SK-N-SH treated with all-trans-retinoic acid at 6 μM for 48 hours (cell line): ENCODE measurements around the gene EDAR.
A peak's percentile ranks its signal among the peaks of the same experiment; 100 is the strongest.

Source experiments
- ATAC-seq: fragments of 200-7000 bp; cut with Tn5 transposase; 3 replicates; pipeline ENCODE4 v1.9.1; 2020; ENCODE audit warnings: mild to moderate bottlenecking, moderate library complexity
- ARNTL ChIP-seq: fragments of 450-650 bp; formaldehyde crosslinking; IDR thresholded peaks from 2 replicates; pipeline ENCODE4 v1.5.0; 2020; ENCODE audit warnings: low read depth, mild to moderate bottlenecking, moderate library complexity, borderline replicate concordance
- BACH2 ChIP-seq: fragments of 250-450 bp; sonication (Bioruptor Pico); IDR thresholded peaks from 2 replicates; pipeline ENCODE4 v1.9.0; 2021; ENCODE audit warnings: mild to moderate bottlenecking, borderline replicate concordance
- CSDC2 ChIP-seq: fragments of 250-450 bp; sonication (Bioruptor Pico); IDR thresholded peaks from 2 replicates; pipeline ENCODE4 v1.5.0; 2020; ENCODE audit warnings: mild to moderate bottlenecking, moderate library complexity
- ESRRG ChIP-seq: fragments of 250-450 bp; sonication (Bioruptor Pico); IDR thresholded peaks from 2 replicates; pipeline ENCODE4 v1.6.1; 2021; ENCODE audit warnings: mild to moderate bottlenecking
- GLIS3 ChIP-seq: fragments of 250-450 bp; sonication (Bioruptor Pico); IDR thresholded peaks from 2 replicates; pipeline ENCODE4 v1.5.0; 2020; ENCODE audit warnings: mild to moderate bottlenecking, moderate library complexity
- ISL1 ChIP-seq: fragments of 250-450 bp; sonication (Bioruptor Pico); IDR thresholded peaks from 2 replicates; pipeline ENCODE4 v2.1.2; 2022; ENCODE audit warnings: mild to moderate bottlenecking, moderate library complexity
- OSR1 ChIP-seq: fragments of 250-450 bp; sonication (Bioruptor Pico); IDR thresholded peaks from 2 replicates; pipeline ENCODE4 v1.8.0; 2022; ENCODE audit warnings: moderate library complexity, mild to moderate bottlenecking, inconsistent platforms
- PATZ1 ChIP-seq: fragments of 250-450 bp; sonication (Bioruptor Pico); IDR thresholded peaks from 2 replicates; pipeline ENCODE4 v1.8.0; 2020; ENCODE audit warnings: mild to moderate bottlenecking, moderate library complexity, borderline replicate concordance
- PPARA ChIP-seq: fragments of 250-450 bp; sonication (Bioruptor Pico); IDR thresholded peaks from 2 replicates; pipeline ENCODE4 v1.5.0; 2020; ENCODE audit warnings: mild to moderate bottlenecking, borderline replicate concordance
- RARB ChIP-seq: fragments of 250-450 bp; sonication (Bioruptor Pico); IDR thresholded peaks from 2 replicates; pipeline ENCODE4 v1.8.0; 2021; ENCODE audit warnings: mild to moderate bottlenecking, moderate library complexity
- SNAI2 ChIP-seq: fragments of 250-450 bp; sonication (Bioruptor Pico); IDR thresholded peaks from 2 replicates; pipeline ENCODE4 v1.5.0; 2020; ENCODE audit warnings: mild to moderate bottlenecking, moderate library complexity
- TCF4 ChIP-seq: fragments of 250-450 bp; sonication (Bioruptor Pico); IDR thresholded peaks from 2 replicates; pipeline ENCODE4 v1.8.0; 2021; ENCODE audit warnings: mild to moderate bottlenecking, moderate library complexity, borderline replicate concordance
- TOX ChIP-seq: fragments of 250-450 bp; sonication (Bioruptor Pico); IDR thresholded peaks from 2 replicates; pipeline ENCODE4 v1.8.0; 2021; ENCODE audit warnings: mild to moderate bottlenecking, moderate library complexity, borderline replicate concordance
- TSHZ2 ChIP-seq: fragments of 250-450 bp; sonication (Bioruptor Pico); IDR thresholded peaks from 2 replicates; pipeline ENCODE4 v1.5.0; 2020; ENCODE audit warnings: mild to moderate bottlenecking, moderate library complexity
- ZC3H10 ChIP-seq: fragments of 250-450 bp; sonication (Bioruptor Pico); IDR thresholded peaks from 2 replicates; pipeline ENCODE4 v1.5.1; 2021; ENCODE audit warnings: mild to moderate bottlenecking, moderate library complexity
- ZFP3 ChIP-seq: fragments of 250-450 bp; sonication (Bioruptor Pico); IDR thresholded peaks from 2 replicates; pipeline ENCODE4 v1.5.0; 2020; ENCODE audit warnings: mild to moderate bottlenecking, moderate library complexity
- ZFP30 ChIP-seq: fragments of 450-650 bp; formaldehyde crosslinking; IDR thresholded peaks from 2 replicates; pipeline ENCODE4 v1.5.0; 2022; ENCODE audit warnings: mild to moderate bottlenecking, moderate library complexity
- ZNF565 ChIP-seq: fragments of 450-650 bp; formaldehyde crosslinking; conservative IDR thresholded peaks from 2 replicates; pipeline ENCODE4 v1.5.0; 2020; ENCODE audit warnings: low read depth, mild to moderate bottlenecking, moderate library complexity
- ZNF70 ChIP-seq: fragments of 450-650 bp; formaldehyde crosslinking; IDR thresholded peaks from 2 replicates; pipeline ENCODE4 v1.5.0; 2020; ENCODE audit warnings: mild to moderate bottlenecking, moderate library complexity
- ZNF8 ChIP-seq: fragments of 450-650 bp; formaldehyde crosslinking; IDR thresholded peaks from 2 replicates; pipeline ENCODE4 v1.5.0; 2020; ENCODE audit warnings: mild to moderate bottlenecking, moderate library complexity
- TF ChIP-seq, protein P1 (sequence below): fragments of 250-450 bp; sonication (Bioruptor Pico); IDR thresholded peaks from 2 replicates; pipeline ENCODE4 v1.5.1; 2021; ENCODE audit warnings: mild to moderate bottlenecking, moderate library complexity
- TF ChIP-seq, protein P2 (sequence below): fragments of 250-450 bp; sonication (Bioruptor Pico); IDR thresholded peaks from 2 replicates; pipeline ENCODE4 v1.8.0; 2021; ENCODE audit warnings: low read depth, mild to moderate bottlenecking, moderate library complexity, borderline replicate concordance

Gene EDAR

DNA sequence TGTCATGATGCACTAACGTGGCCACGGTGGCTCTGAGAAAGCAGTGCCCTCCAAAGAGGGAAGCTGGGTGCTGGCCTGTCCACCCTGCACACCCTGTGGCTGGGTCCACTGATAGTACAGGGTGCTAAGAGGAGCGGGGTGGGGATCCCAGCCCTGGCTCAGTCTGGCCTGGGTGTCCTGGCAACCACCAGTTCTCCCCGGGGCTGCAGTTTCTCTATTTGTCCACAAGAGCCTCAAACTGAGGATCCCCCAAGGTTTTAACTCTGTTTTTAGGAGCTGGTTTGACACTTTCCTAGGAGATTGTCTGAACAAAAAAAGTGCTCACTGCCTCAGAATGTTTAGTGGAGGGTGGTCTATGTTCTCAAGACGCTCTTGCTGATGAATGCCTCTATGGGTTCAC is 29.0 kb downstream of the EDAR start:
- TF ChIP-seq GLIS3 (CRISPR knock-in tag) (no peak), ARNTL (no peak), RARB (no peak), ZNF8 (CRISPR knock-in tag) (no peak), ISL1 (CRISPR knock-in tag) (no peak)
- TF ChIP-seq, protein P1, sequence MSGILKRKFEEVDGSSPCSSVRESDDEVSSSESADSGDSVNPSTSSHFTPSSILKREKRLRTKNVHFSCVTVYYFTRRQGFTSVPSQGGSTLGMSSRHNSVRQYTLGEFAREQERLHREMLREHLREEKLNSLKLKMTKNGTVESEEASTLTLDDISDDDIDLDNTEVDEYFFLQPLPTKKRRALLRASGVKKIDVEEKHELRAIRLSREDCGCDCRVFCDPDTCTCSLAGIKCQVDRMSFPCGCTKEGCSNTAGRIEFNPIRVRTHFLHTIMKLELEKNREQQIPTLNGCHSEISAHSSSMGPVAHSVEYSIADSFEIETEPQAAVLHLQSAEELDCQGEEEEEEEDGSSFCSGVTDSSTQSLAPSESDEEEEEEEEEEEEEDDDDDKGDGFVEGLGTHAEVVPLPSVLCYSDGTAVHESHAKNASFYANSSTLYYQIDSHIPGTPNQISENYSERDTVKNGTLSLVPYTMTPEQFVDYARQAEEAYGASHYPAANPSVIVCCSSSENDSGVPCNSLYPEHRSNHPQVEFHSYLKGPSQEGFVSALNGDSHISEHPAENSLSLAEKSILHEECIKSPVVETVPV (CRISPR knock-in tag), result no peak
- TF ChIP-seq, all 23 proteins: peak for 0

DNA sequence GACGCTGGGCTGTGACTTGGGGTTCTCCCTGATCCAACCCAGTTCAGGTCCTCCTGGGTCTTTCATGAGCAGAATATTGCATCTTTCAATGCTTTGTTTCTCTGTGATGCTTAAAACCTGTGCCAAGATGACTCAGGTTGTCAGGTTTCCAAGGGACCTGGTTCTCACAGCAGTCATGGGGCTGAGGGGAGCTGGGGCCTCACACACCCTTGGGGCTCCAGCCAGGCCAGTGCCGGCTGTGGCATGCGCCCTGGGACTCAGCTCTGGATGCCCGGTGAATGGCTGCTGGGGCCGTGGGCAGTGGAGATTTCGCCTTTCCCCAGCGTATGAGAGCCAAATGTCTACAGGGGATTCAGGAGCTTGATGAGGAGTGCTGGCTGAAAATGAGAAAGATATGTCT is 29.6 kb downstream of the EDAR start:
- ATAC-seq, result no peak
- TF ChIP-seq ESRRG, result no peak
- TF ChIP-seq, protein P1 (CRISPR knock-in tag), result no peak

More for the DNA sequence above, 29.0 kb downstream of the EDAR start:
- peak; percentile 49; the same call in 1 of the 3 replicates for ATAC-seq

- ATAC-seq, result no peak
Measured at GRCh38 chr2:108958632-108959341, 30.2 kb downstream of the EDAR start.

More at GRCh38 chr2:108958632-108959341, 30.2 kb downstream of the EDAR start:
- TF ChIP-seq PPARA (CRISPR knock-in tag) (no peak), ZC3H10 (no peak), PATZ1 (CRISPR knock-in tag) (no peak), ZFP30 (CRISPR knock-in tag) (no peak), CSDC2 (CRISPR knock-in tag) (no peak), OSR1 (CRISPR knock-in tag) (no peak), BACH2 (CRISPR knock-in tag) (no peak), ZFP3 (CRISPR knock-in tag) (no peak), ISL1 (CRISPR knock-in tag) (no peak), TSHZ2 (no peak), TOX (CRISPR knock-in tag) (no peak), ESRRG (no peak), ZNF565 (CRISPR knock-in tag) (no peak), TCF4 (no peak), RARB (no peak), ZNF8 (CRISPR knock-in tag) (no peak), SNAI2 (CRISPR knock-in tag) (no peak), ZNF70 (no peak)
- TF ChIP-seq, protein P2, sequence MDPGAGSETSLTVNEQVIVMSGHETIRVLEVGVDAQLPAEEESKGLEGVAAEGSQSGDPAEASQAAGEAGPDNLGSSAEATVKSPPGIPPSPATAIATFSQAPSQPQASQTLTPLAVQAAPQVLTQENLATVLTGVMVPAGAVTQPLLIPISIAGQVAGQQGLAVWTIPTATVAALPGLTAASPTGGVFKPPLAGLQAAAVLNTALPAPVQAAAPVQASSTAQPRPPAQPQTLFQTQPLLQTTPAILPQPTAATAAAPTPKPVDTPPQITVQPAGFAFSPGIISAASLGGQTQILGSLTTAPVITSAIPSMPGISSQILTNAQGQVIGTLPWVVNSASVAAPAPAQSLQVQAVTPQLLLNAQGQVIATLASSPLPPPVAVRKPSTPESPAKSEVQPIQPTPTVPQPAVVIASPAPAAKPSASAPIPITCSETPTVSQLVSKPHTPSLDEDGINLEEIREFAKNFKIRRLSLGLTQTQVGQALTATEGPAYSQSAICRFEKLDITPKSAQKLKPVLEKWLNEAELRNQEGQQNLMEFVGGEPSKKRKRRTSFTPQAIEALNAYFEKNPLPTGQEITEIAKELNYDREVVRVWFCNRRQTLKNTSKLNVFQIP (CRISPR knock-in tag), result no peak
- TF ChIP-seq, protein P1 (CRISPR knock-in tag), result no peak
